RWPE2 (cell line): ENCODE results near the gene HINT3.

Source experiments
- ATAC-seq: fragments of 200-7000 bp; cut with Tn5 transposase; 3 replicates; pipeline ENCODE4 v1.9.1; 2021; ENCODE audit warnings: low read depth
- DNase-seq: peaks from one replicate; pipeline ENCODE4 v3.0.0-alpha.2; 2020; ENCODE audit warnings: low spot score
- H3K27ac ChIP-seq: fragments of 450-650 bp; 2 replicates; pipeline ENCODE4 v1.5.1; 2017; ENCODE audit warnings: mild to moderate bottlenecking; ENCODE audit not compliant: poor library complexity, severe bottlenecking
- H3K27me3 ChIP-seq: fragments of 250-450 bp; sonication (Bioruptor Pico); 2 replicates; pipeline ENCODE4 v1.5.1; 2021; ENCODE audit warnings: mild to moderate bottlenecking, moderate library complexity; ENCODE audit not compliant: insufficient read depth, poor library complexity, severe bottlenecking
- H3K36me3 ChIP-seq: fragments of 250-450 bp; sonication (Bioruptor Pico); 2 replicates; pipeline ENCODE4 v1.5.1; 2020; ENCODE audit warnings: low read depth, mild to moderate bottlenecking, moderate library complexity
- H3K4me1 ChIP-seq: fragments of 250-450 bp; sonication (Bioruptor Pico); 2 replicates; pipeline ENCODE4 v1.5.1; 2021; ENCODE audit warnings: mild to moderate bottlenecking, moderate library complexity; ENCODE audit not compliant: insufficient read depth, poor library complexity, severe bottlenecking
- H3K4me3 ChIP-seq: fragments of 250-450 bp; sonication (Bioruptor Pico); 2 replicates; pipeline ENCODE4 v1.5.1; 2021; ENCODE audit warnings: mild to moderate bottlenecking, moderate library complexity; ENCODE audit not compliant: severe bottlenecking
- H3K9me3 ChIP-seq: fragments of 250-450 bp; sonication (Bioruptor Pico); 2 replicates; pipeline ENCODE4 v1.5.1; 2021; ENCODE audit warnings: mild to moderate bottlenecking, moderate library complexity; ENCODE audit not compliant: severe bottlenecking
- CTCF ChIP-seq: fragments of 450-650 bp; IDR thresholded peaks from one replicate; pipeline ENCODE4 v1.5.1; 2017; ENCODE audit warnings: mild to moderate bottlenecking, moderate library complexity; ENCODE audit not compliant: poor library complexity, severe bottlenecking

Gene HINT3

DNA sequence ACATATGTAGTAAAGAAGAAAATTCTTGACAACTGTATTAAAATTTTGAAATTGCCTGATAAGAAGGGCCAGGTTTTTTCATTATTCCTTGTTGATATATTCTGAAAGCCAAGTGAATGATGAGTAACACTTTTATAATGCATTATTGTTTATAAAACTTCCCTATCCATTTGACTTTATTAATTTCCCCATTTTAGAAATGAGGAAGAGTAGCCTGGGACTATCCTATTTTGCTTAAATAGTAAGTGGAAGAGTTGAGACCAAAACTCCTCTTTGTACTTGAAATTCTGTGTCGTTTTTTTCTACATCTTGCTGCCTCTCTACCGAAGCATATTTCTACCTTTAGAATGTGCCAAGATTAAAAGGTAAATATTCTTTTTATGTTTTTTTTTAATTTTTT lies 69.4 kb downstream of the HINT3 start:
- peaks cover 55% of the 10 kb centered on the region for H3K36me3 ChIP-seq
- no peaks in the 10 kb centered on the region for H3K27me3 ChIP-seq
- no peak overlapping the region for H3K27ac ChIP-seq
- no peak for ATAC-seq
- H3K4me1 ChIP-seq: no peaks in the 10 kb centered on the region
- H3K9me3 ChIP-seq: no peaks in the 10 kb centered on the region
- no peak overlapping the region for H3K4me3 ChIP-seq
- DNase-seq: no peak
- no peak for TF ChIP-seq CTCF

GRCh38 chr6:126027601-126028000 lies 71.0 kb downstream of the HINT3 start:
- DNase-seq (no peak), ATAC-seq (no peak)
- H3K4me3 ChIP-seq: no peak overlapping the region

More at GRCh38 chr6:126027601-126028000, 71.0 kb downstream of the HINT3 start:
- H3K27me3 ChIP-seq: no peaks in the 10 kb centered on the region
- H3K27ac ChIP-seq: no peak overlapping the region
- H3K36me3 ChIP-seq: peaks cover 39% of the 10 kb centered on the region
- no peak for TF ChIP-seq CTCF
- no peaks in the 10 kb centered on the region for H3K4me1 ChIP-seq
- no peaks in the 10 kb centered on the region for H3K9me3 ChIP-seq
